ENCODE measurements around the gene CD74. TPM values are rescaled to one million over a fixed set of nuclear protein-coding genes. Genes with fewer than 3 reads are reported as not detected.

CD74 gene
- total RNA-seq, 4 donors from 2014 or later: 433 to 1,002 (median 776) TPM

- WGBS: 94% methylated on average over 6 of the region's 6 CpGs
- H3K27ac ChIP-seq: no peak overlapping the region
Measured at GRCh38 chr5:150372639-150373038, 40.1 kb downstream of the CD74 start.

GRCh38 chr5:150368526-150368925 lies 44.2 kb downstream of the CD74 start:
- peaks cover 94% of the 10 kb centered on the region for H3K36me3 ChIP-seq
- no peaks in the 10 kb centered on the region for H3K27me3 ChIP-seq
- DNase-seq (ENCODE audit: low spot score in 2 of 2): no peak
- no peak overlapping the region for H3K4me3 ChIP-seq
- 0% methylated on average over 1 of the region's 4 CpGs for WGBS
- TF ChIP-seq POLR2AphosphoS5 (IDR thresholded peaks at IDR 0.05) (no peak), EP300 (IDR thresholded peaks at IDR 0.05) (no peak), CTCF (IDR thresholded peaks at IDR 0.05) (no peak), POLR2A (IDR thresholded peaks at IDR 0.05) (no peak)
- H3K4me1 ChIP-seq: peaks cover 2% of the 10 kb centered on the region
- no peaks in the 10 kb centered on the region for H3K9me3 ChIP-seq
- H3K27ac ChIP-seq: no peak overlapping the region

More at GRCh38 chr5:150372639-150373038, 40.1 kb downstream of the CD74 start:
- Histone ChIP-seq H3K36me3 (peaks cover 98% of the 10 kb centered on the region), H3K27me3 (no peaks in the 10 kb centered on the region), H3K9me3 (no peaks in the 10 kb centered on the region), H3K4me3 (no peak overlapping the region), H3K4me1 (peaks cover 2% of the 10 kb centered on the region)
- TF ChIP-seq CTCF (IDR thresholded peaks at IDR 0.05) (no peak), POLR2A (IDR thresholded peaks at IDR 0.05) (no peak), EP300 (IDR thresholded peaks at IDR 0.05) (no peak), POLR2AphosphoS5 (IDR thresholded peaks at IDR 0.05) (no peak)
- no peak for DNase-seq (ENCODE audit: low spot score in 2 of 2)

GRCh38 chr5:150364004-150364403 lies 48.7 kb downstream of the CD74 start:
- Histone ChIP-seq H3K4me1 (peaks cover 8% of the 10 kb centered on the region), H3K9me3 (no peaks in the 10 kb centered on the region), H3K27me3 (no peaks in the 10 kb centered on the region), H3K27ac (no peak overlapping the region), H3K36me3 (peaks cover 78% of the 10 kb centered on the region), H3K4me3 (no peak overlapping the region)
- no peak for DNase-seq (ENCODE audit: low spot score in 2 of 2)
- WGBS: 91% methylated on average over 9 of the region's 9 CpGs
- TF ChIP-seq POLR2A (IDR thresholded peaks at IDR 0.05) (no peak), POLR2AphosphoS5 (IDR thresholded peaks at IDR 0.05) (no peak), CTCF (IDR thresholded peaks at IDR 0.05) (no peak), EP300 (IDR thresholded peaks at IDR 0.05) (no peak)

GRCh38 chr5:150363185-150363584 lies 49.5 kb downstream of the CD74 start:
- peaks cover 70% of the 10 kb centered on the region for H3K36me3 ChIP-seq
- TF ChIP-seq POLR2AphosphoS5 (IDR thresholded peaks at IDR 0.05) (no peak), CTCF (IDR thresholded peaks at IDR 0.05) (no peak), POLR2A (IDR thresholded peaks at IDR 0.05) (no peak), EP300 (IDR thresholded peaks at IDR 0.05) (no peak)

GRCh38 chr5:150361301-150361700 lies 51.4 kb downstream of the CD74 start:
- TF ChIP-seq EP300 (IDR thresholded peaks at IDR 0.05) (no peak), POLR2A (IDR thresholded peaks at IDR 0.05) (no peak), POLR2AphosphoS5 (IDR thresholded peaks at IDR 0.05) (no peak), CTCF (IDR thresholded peaks at IDR 0.05) (no peak)
- Histone ChIP-seq H3K27ac (no peak overlapping the region), H3K27me3 (no peaks in the 10 kb centered on the region), H3K36me3 (peaks cover 55% of the 10 kb centered on the region), H3K4me3 (no peak overlapping the region), H3K4me1 (peaks cover 21% of the 10 kb centered on the region), H3K9me3 (no peaks in the 10 kb centered on the region)
- WGBS: 89% methylated on average over 1 of the region's 1 CpG
- DNase-seq (ENCODE audit: low spot score in 2 of 2): no peak

More at GRCh38 chr5:150363185-150363584, 49.5 kb downstream of the CD74 start:
- H3K27ac ChIP-seq: no peak overlapping the region
- no peaks in the 10 kb centered on the region for H3K27me3 ChIP-seq
- DNase-seq (ENCODE audit: low spot score in 2 of 2): no peak
- no peaks in the 10 kb centered on the region for H3K9me3 ChIP-seq
- WGBS: 97% methylated on average over 2 of the region's 2 CpGs
- H3K4me3 ChIP-seq: no peak overlapping the region
- peaks cover 16% of the 10 kb centered on the region for H3K4me1 ChIP-seq
